Transverse colon (tissue), 4 donors: ENCODE data around the gene SGO1. TPM values are rescaled to one million over a fixed set of nuclear protein-coding genes. Genes with fewer than 3 reads are reported as not detected.

Experiments
- DNase-seq: peaks from one replicate; pipeline ENCODE4 v3.0.0-alpha.2; 2019
- H3K27ac ChIP-seq, 4 donors: fragments of 200-600 bp; sonication (generic); 2 replicates each; pipeline ENCODE4 v1.5.1; 2016 to 2018; ENCODE audit warnings: inconsistent platforms in 4 of 4
- H3K27me3 ChIP-seq: fragments of 200-600 bp; sonication (generic); 2 replicates; pipeline ENCODE4 v1.5.1; 2017; ENCODE audit warnings: inconsistent platforms
- H3K36me3 ChIP-seq, 4 donors: fragments of 200-600 bp; sonication (generic); 2 replicates each; pipeline ENCODE4 v1.5.1; 2017 to 2019; ENCODE audit warnings: inconsistent platforms in 4 of 4
- H3K4me1 ChIP-seq, 4 donors: fragments of 200-600 bp; sonication (generic); 2 replicates each; pipeline ENCODE4 v1.5.1; 2017 to 2020; ENCODE audit warnings: inconsistent platforms in 4 of 4
- H3K4me3 ChIP-seq, 4 donors: fragments of 200-600 bp; sonication (generic); 1 replicate in 1 of 4; 2 replicates in 3 of 4; pipeline versions ENCODE4 v1.5.1 to v1.6.1; 2017 to 2019; ENCODE audit warnings: inconsistent platforms in 4 of 4
- H3K9me3 ChIP-seq, 2 donors: fragments of 200-600 bp; sonication (generic); 2 replicates each; pipeline ENCODE4 v1.5.1; 2017 to 2019; ENCODE audit warnings: inconsistent platforms in 2 of 2
- CTCF ChIP-seq, 5 experiments: fragments of 200-600 bp in 3 of 5; fragments of 450-650 bp in 2 of 5; sonication (generic) in 3 of 5; IDR thresholded peaks; 1 replicate in 2 of 5; 2 replicates in 3 of 5; pipeline ENCODE4 v1.5.1; 2016 to 2017; ENCODE audit warnings: antibody characterized with exemption in 5 of 5, inconsistent platforms in 3 of 5, mild to moderate bottlenecking in 2 of 5, moderate library complexity in 1 of 5
- EP300 ChIP-seq: sonication (generic); formaldehyde crosslinking; IDR thresholded peaks from one replicate; pipeline ENCODE4 v1.6.1; 2017; ENCODE audit warnings: antibody characterized with exemption, low read depth
- POLR2A ChIP-seq: fragments of 450-650 bp; IDR thresholded peaks from one replicate; pipeline ENCODE4 v1.6.1; 2016; ENCODE audit warnings: antibody characterized with exemption, mild to moderate bottlenecking, moderate library complexity
- POLR2AphosphoS5 ChIP-seq, 3 donors: sonication (generic); formaldehyde crosslinking; IDR thresholded peaks; one replicate each; pipeline ENCODE4 v1.6.1; 2016; ENCODE audit warnings: antibody characterized with exemption in 3 of 3
- WGBS, 2 donors: methylation state at CpG; one replicate each; pipeline ENCODE4 v1.1.5; 2018; ENCODE audit warnings: low coverage in 1 of 2; 5-methylcytosine and 5-hydroxymethylcytosine counted together
- in situ Hi-C, 4 donors: fragments of 200-750 bp; cut with MboI; loops; one replicate each; pipeline versions ENCODE4 v1.15.0 to v1.15.1; 2017; ENCODE audit warnings: low sequenced_read_pairs in 3 of 4, low pct_ligation_motif_present in 1 of 4, low pct_unique_long_range_greater_than_20kb in 1 of 4
- intact Hi-C: fragments of 100-400 bp; cut with DNase I; formaldehyde crosslinking; loops from one replicate; pipeline ENCODE4 v1.15.1; 2023; ENCODE audit warnings: low total_unique reads
- small RNA-seq, 4 donors: library from RNA; depleted of rRNA; stranded (forward); fragments of <200 nt; gene quantifications; one replicate each; pipeline ENCODE3, GENCODE V24; 2016
- total RNA-seq, 4 donors: library from RNA; depleted of rRNA; stranded (reverse); fragments of >200 nt; gene quantifications; one replicate each; pipeline ENCODE4 v1.1.0, GENCODE V29; 2016

Gene SGO1
- total RNA-seq, 4 donors from 2014 or later, result 0.79 to 26.5 (median 0.96) TPM; not detected in 1

- no peak for TF ChIP-seq POLR2AphosphoS5 (IDR thresholded peaks at IDR 0.05)
- TF ChIP-seq CTCF (IDR thresholded peaks at IDR 0.05), result no peak
- TF ChIP-seq POLR2A, result no peak
- TF ChIP-seq EP300, result no peak
- H3K27ac ChIP-seq, result no peak overlapping the region
- in situ Hi-C loops (no loop called here), intact Hi-C loops (no loop called here)
- DNase-seq, result no peak
- no peaks in the 10 kb centered on the region for H3K27me3 ChIP-seq
- peaks cover 0 to 12% (median 1%) of the 10 kb centered on the region in 4 donors for H3K36me3 ChIP-seq
- WGBS, 2 donors, result 85 to 97% methylated on average over 3 of the region's 3 CpGs
- no peaks in the 10 kb centered on the region for H3K9me3 ChIP-seq
- H3K4me3 ChIP-seq, result no peak overlapping the region
- H3K4me1 ChIP-seq, result no peaks in the 10 kb centered on the region
These were observed 64.9 kb downstream of the SGO1 start for GRCh38 chr3:20121088-20121487.

Small RNAs within 50 kb of the gene (small RNA-seq; reads per million reads assigned to genes)
- 0 to 0.18 (median 0) reads per million in 4 donors for gene MIR3135A

Other genes with a start within 250 kb of the SGO1 start
- 100 to 1,000 TPM in 1 of 4 donors, 10 to 100 TPM in 3; 80.6 to 105 (median 87.5) TPM for gene RAB5A, start 239.1 kb downstream of the SGO1 start, total RNA-seq
- not detected for gene PP2D1, start 173.9 kb downstream of the SGO1 start, total RNA-seq
- gene KAT2B, start 145.8 kb downstream of the SGO1 start, total RNA-seq, result 10 to 100 TPM; 21.3 to 35.5 (median 30.2) TPM